ENCODE measurements around the gene SYT15B.
"Not testable (repeated sequence)": the region's sequence is repeated elsewhere in the genome, so short reads cannot be mapped to it uniquely, and the experiment has no call there.

Gene SYT15B

GRCh38 chr10:47763554-47764175, at the start of gene SYT15B:
SYT15B (minus strand) TSS chr10:47763592; CDS start chr10:47762640, 952 bp downstream.
- in situ Hi-C loops (cut with MboI; ENCODE audit: low sequenced_read_pairs): not testable (repeated sequence)

GRCh38 chr10:47779590-47779989, 16.2 kb upstream of the SYT15B start:
- in situ Hi-C loops (cut with MboI; ENCODE audit: low sequenced_read_pairs): not testable (repeated sequence)

- in situ Hi-C loops (cut with MboI; ENCODE audit: low sequenced_read_pairs): not testable (repeated sequence)
Measured at GRCh38 chr10:47775361-47776231, 12.2 kb upstream of the SYT15B start.

GRCh38 chr10:47770745-47771144, 7.4 kb upstream of the SYT15B start:
- in situ Hi-C loops (cut with MboI; ENCODE audit: low sequenced_read_pairs): not testable (repeated sequence)

- in situ Hi-C loops (cut with MboI; ENCODE audit: low sequenced_read_pairs): not testable (repeated sequence)
Measured at GRCh38 chr10:47768578-47769115, 5.3 kb upstream of the SYT15B start.

- in situ Hi-C loops (cut with MboI; ENCODE audit: low sequenced_read_pairs): not testable (repeated sequence)
Measured at GRCh38 chr10:47768085-47768484, 4.7 kb upstream of the SYT15B start.

GRCh38 chr10:47767236-47767635, 3.8 kb upstream of the SYT15B start:
- in situ Hi-C loops (cut with MboI; ENCODE audit: low sequenced_read_pairs): not testable (repeated sequence)

GRCh38 chr10:47765232-47765631, 1.8 kb upstream of the SYT15B start:
- in situ Hi-C loops (cut with MboI; ENCODE audit: low sequenced_read_pairs): not testable (repeated sequence)

GRCh38 chr10:47762674-47763553, 478 bp downstream of the SYT15B start:
- in situ Hi-C loops (cut with MboI; ENCODE audit: low sequenced_read_pairs): not testable (repeated sequence)

GRCh38 chr10:47758855-47759254, 4.5 kb downstream of the SYT15B start:
- in situ Hi-C loops (cut with MboI; ENCODE audit: low sequenced_read_pairs): not testable (repeated sequence)

GRCh38 chr10:47756169-47756568, 7.2 kb downstream of the SYT15B start:
- in situ Hi-C loops (cut with MboI; ENCODE audit: low sequenced_read_pairs): not testable (repeated sequence)

GRCh38 chr10:47753871-47754270, 9.5 kb downstream of the SYT15B start:
- in situ Hi-C loops (cut with MboI; ENCODE audit: low sequenced_read_pairs): not testable (repeated sequence)

- in situ Hi-C loops (cut with MboI; ENCODE audit: low sequenced_read_pairs): not testable (repeated sequence)
Measured at GRCh38 chr10:47753176-47753575, 10.2 kb downstream of the SYT15B start.

GRCh38 chr10:47751821-47752220, 11.6 kb downstream of the SYT15B start:
- in situ Hi-C loops (cut with MboI; ENCODE audit: low sequenced_read_pairs): not testable (repeated sequence)

- in situ Hi-C loops (cut with MboI; ENCODE audit: low sequenced_read_pairs): not testable (repeated sequence)
Measured at GRCh38 chr10:47750360-47750759, 13.0 kb downstream of the SYT15B start.

GRCh38 chr10:47746780-47747376, 16.5 kb downstream of the SYT15B start:
- in situ Hi-C loops (cut with MboI; ENCODE audit: low sequenced_read_pairs): not testable (repeated sequence)

- in situ Hi-C loops (cut with MboI; ENCODE audit: low sequenced_read_pairs): not testable (repeated sequence)
Measured at GRCh38 chr10:47744881-47745280, 18.5 kb downstream of the SYT15B start.

- in situ Hi-C loops (cut with MboI; ENCODE audit: low sequenced_read_pairs): not testable (repeated sequence)
Measured at GRCh38 chr10:47743611-47744550, 19.5 kb downstream of the SYT15B start.

GRCh38 chr10:47740868-47741267, 22.5 kb downstream of the SYT15B start:
- in situ Hi-C loops (cut with MboI; ENCODE audit: low sequenced_read_pairs): not testable (repeated sequence)
